Glomerular visceral epithelial cell (primary cell): ENCODE measurements around the gene P4HA2.

Experiments used
- DNase-seq: peaks from one replicate; pipeline ENCODE4 v3.0.0-alpha.2; 2016; ENCODE audit errors: extremely low spot score

The P4HA2 gene

GRCh38 chr5:132264546-132265335, 37.1 kb upstream of the P4HA2 start:
- no peak for DNase-seq

- DNase-seq: peak; percentile 98
Measured at GRCh38 chr5:132263548-132264261, 36.1 kb upstream of the P4HA2 start.

GRCh38 chr5:132262882-132263547, 35.4 kb upstream of the P4HA2 start:
- no peak for DNase-seq

DNA sequence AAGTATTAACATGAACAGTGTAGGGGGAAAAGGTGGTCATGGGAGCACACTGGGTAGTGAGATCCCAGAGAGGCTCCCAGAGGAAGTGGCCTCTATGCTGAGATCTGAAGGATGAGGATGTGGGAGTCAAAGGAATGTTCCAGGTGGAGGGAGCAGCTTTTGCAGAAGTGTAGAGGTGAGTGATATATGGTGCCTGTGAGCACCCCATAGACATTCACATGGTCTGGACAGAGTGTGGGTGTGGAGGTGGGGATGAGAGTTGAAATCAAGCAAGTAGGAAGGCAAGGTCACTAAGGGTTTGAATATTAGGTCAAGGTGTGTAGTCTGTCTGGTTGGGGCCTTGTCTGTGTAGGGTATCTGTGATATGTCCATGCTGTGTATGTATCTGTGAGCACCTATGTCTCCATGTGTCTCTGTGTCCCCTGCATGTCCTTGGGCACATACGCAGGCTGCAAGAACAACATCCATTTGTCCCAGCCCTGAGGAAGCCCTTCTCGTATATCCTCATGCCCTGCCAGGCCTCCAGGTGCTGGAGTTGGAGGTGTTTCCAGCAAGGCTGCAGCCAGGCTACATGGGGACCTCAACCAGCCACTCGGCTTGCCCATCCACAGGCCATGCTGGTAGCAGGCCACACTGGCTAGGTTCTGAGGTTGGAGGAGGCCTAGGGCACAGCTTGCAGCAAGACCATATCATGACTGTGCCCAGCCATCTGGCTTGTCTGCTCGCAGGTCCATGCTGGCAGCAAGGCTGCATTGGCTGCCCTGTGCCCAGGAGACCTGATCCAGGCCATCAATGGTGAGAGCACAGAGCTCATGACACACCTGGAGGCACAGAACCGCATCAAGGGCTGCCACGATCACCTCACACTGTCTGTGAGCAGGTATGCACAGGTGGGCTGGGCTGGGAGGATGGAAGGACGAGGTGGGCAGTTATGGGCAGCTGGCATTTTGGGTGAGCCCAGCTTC, 34.5 kb upstream of the P4HA2 start:
- DNase-seq: no peak

- peak; percentile 99 for DNase-seq
Measured at GRCh38 chr5:132260714-132261551, 33.3 kb upstream of the P4HA2 start.

- DNase-seq: peak; percentile 74
Measured at GRCh38 chr5:132260051-132260450, 32.4 kb upstream of the P4HA2 start.

DNA sequence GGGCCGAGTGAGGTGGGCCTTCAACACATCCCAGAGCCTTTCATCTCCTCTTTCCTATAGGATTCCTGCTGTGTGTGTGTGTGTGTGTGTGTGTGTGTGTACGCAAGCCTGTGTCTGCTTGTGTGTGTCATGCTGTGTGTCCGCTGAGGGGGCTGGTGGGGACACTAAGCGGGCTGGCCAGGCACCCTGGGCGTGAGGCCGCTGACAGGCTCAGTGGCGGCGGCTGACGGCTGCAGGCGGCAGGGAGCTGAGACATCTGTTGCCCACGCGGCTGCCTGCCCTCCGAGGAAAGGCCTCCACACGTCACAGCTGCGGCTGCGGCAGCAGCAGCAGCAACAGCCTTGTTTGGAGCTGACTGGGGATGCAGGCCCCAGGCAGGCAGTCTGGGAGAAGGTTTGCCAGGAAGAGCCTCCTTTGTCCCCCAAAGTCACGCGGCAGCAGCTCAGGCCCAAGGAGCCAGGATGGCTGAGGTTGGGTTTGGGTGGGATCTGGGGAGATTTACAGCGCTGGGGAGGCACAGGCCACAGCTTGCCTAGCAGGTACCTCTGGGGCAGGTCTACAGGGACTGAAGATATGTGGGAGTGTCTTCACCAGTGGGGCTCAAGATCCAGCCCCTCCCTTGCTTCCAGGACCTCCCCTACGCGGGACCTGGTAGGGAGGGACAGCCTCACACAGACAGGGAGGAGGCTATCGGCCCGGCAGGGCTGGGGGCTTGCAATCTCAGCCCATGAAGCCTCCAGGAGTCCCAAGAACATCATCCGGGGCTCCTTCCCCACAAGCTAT, 31.6 kb upstream of the P4HA2 start:
- no peak for DNase-seq

DNA sequence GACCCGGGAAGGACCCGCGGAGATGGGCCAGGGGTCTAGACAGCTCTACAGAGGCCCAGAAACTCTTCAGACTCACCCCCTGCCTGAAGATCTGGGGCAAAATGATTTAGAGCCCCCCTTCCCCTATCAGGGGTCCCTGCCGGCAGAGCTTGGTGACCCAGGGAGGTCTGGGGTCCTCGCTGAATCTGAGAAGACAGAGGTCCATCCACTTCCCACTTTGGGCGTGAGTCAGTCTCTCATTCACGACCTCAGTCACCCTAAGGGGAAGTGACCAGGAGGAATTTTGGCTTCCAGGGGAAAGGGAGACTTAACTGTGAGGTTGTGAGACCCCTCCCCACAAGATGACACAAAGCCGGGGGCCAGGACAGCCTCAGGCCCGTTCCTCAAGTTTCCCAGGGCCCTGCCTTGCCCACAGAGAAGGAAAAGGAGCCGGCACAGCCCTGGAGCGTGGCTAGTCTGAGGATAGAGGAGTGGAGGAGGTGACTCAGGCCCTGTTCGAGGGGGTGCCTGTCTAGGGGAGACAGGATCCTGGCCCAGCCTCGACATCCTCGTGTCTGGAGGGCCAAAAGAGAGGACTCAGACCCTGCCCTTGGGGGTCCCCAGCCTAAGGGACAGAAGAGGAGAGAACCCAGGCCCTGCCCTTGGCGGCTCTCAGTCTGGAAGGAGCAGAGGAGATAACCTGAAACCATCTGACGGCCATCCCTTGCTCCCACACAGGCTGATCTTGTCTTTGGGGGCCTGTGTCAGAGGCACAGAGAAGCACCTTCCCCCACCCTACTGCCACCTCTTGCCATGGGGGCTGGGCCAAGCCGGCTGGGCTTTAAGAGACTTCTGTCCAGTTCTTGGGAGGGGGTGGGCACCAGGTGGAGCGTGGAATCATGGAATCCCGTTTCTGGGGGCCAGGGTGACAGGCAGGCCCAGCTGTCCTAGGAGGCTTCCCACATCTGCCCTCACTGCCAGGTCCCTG, 30.7 kb upstream of the P4HA2 start:
- DNase-seq: peak; percentile 44

- no peak for DNase-seq
Measured at GRCh38 chr5:132257131-132258101, 29.8 kb upstream of the P4HA2 start, which contains the start of gene PDLIM4. Gene PDLIM4 (plus strand): TSS chr5:132257696. CDS start chr5:132257735, 39 bp downstream.

DNA sequence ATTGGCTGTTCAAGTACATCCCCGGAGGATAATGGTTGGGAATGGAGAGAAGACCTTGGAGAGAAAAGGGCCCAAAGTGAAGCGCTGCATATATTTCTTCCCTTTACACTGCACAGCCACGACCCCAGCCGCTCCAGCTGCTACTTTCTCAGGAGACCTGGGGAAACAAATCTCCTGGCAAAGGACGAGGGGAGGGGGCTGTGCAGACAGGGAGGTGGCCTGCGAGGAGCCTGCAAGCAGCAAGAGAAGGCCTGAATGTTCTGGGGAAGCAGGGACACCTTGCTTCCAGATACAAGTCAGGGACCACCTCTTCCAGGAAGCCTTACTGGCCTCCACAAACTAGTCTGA, 29.1 kb upstream of the P4HA2 start:
- no peak for DNase-seq

DNA sequence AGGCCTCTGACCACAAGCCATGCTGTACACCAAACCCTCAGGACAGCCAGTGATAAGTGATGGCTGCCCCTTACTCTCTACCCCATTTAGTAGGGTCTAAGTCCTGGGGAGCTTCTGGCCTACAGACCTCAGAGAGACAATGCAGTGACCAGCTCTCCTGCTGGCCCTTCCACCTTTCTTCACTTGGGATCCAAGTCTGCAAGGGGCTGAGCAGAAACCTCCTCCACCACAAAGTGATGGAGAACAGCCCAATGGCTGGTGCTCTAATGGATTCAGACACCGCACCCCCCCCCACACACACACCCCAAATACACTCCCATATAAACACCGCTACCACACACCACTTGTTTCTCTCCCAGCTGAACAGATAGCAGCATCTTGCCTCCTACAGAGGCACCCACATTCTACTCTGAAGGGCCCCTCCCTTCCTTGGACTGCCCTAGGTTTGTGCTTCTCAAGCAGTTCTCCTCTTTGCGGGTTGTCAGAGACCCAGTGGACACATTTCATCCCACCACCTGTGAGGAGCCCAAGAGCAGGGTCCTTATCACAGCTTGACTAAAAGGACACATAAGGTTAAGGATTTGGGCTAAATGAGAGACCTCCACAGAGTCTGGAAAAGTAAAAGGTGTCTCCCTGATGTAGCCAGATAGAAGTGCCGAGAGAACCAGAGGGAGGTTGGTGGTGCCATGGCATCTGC, 28.6 kb upstream of the P4HA2 start:
- no peak for DNase-seq

DNA sequence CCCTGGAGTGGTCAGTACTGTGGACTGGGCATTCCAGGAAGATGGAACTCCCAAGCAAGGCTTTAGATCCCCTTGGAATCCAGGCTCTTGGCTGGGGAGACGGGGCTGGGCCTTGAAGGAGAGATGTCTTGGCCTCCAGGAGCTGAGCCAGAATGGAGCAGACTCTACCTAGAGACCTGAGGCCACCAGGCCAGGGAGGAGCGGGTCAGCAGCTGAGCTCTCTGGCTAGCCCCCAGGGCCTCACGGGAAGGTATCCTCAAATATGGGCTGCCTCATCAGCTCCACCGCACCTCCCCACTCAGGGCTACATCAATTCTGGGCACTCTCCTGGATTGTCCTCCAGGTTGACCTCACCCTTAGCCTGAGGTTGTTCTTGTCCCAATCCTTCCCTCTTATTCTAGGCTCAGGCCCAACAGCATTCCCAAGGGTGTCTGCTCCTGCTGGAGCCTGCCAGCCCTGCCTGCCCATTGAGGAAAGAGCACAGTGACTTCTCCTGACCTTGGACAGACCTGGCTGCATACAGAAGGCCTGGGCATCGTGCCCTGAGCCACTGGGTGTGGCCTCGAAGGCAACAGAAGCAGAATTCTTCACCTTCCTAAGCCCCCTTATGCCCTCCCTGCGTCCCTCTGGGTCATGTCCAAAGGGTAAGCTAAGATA, 26.8 kb upstream of the P4HA2 start:
- DNase-seq: no peak

- DNase-seq: no peak
Measured at GRCh38 chr5:132253452-132254320, 26.0 kb upstream of the P4HA2 start.

GRCh38 chr5:132253008-132253441, 25.4 kb upstream of the P4HA2 start:
- no peak for DNase-seq

DNA sequence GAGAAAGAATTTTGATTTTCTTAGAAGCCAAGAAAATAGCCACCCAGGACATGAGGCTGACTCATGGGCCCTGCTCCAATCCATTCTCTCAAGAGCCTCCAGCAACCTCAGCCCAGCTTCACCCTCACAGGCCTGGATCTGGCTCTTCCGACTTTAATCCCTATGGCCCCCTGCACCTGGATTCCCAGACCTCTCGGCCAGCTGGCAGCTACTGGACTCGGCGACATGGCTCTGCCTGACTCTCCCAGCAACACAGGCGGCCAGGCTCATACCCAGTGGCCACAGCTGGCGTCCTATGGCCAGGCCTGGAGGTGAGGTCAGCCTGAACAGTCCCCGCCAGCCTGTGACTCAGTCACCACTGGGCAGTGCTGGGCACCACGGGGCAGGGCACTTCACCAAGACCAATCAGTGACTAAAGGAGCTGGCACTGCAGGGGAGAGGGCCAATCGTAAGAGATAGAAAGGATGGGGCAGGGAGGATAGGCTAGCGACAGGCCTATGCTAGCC, 23.6 kb upstream of the P4HA2 start:
- DNase-seq: peak; percentile 94
